Activated B cell treated with CpG ODN at 0.5 μM for 24 hours (primary cell): ENCODE data around the gene GGTA1. TPM values are rescaled to one million over a fixed set of nuclear protein-coding genes. Genes with fewer than 3 reads are reported as not detected.

ENCODE experiments used
- ATAC-seq: fragments of 200-7000 bp; cut with Tn5 transposase; one replicate; pipeline ENCODE4 v1.10.0; 2021; ENCODE audit warnings: low read depth, mild to moderate bottlenecking, moderate library complexity
- CTCF ChIA-PET: fragments of 350-600 bp; sonication (Branson Sonifier 250); formaldehyde crosslinking; loops from one replicate; lab custom pipeline; 2021; ENCODE audit warnings: antibody characterized with exemption; lab: Charles Lee
- POLR2A ChIA-PET: fragments of 350-600 bp; sonication (Branson Sonifier 250); formaldehyde crosslinking; loops from one replicate; lab custom pipeline; 2021; ENCODE audit warnings: antibody characterized with exemption; lab: Charles Lee
- DNase-seq: peaks from one replicate; pipeline ENCODE4 v3.0.0; 2022
- H3K27ac Mint-ChIP-seq: one replicate; pipeline ENCODE4 v1.8.0; 2020; ENCODE audit warnings: mixed read lengths
- H3K27me3 Mint-ChIP-seq: one replicate; pipeline ENCODE4 v1.8.0; 2021; ENCODE audit warnings: mixed read lengths
- H3K36me3 Mint-ChIP-seq: one replicate; pipeline ENCODE4 v1.8.0; 2021; ENCODE audit warnings: low read depth, mixed read lengths
- H3K4me1 Mint-ChIP-seq: one replicate; pipeline ENCODE4 v1.8.0; 2021; ENCODE audit warnings: mixed read lengths
- H3K4me3 Mint-ChIP-seq: one replicate; pipeline ENCODE4 v1.8.0; 2020; ENCODE audit warnings: mild to moderate bottlenecking, mixed read lengths
- H3K9me3 Mint-ChIP-seq: one replicate; pipeline ENCODE4 v1.8.0; 2020; ENCODE audit warnings: mixed read lengths
- CTCF ChIP-seq: fragments of 200-600 bp; IDR thresholded peaks from one replicate; pipeline ENCODE4 v1.8.0; 2022; ENCODE audit warnings: antibody characterized with exemption, mild to moderate bottlenecking
- intact Hi-C: fragments of 100-400 bp; cut with micrococcal nuclease; formaldehyde crosslinking; loops from one replicate; pipeline ENCODE4 v1.15.1; 2024
- total RNA-seq: library from RNA; stranded (reverse); gene quantifications from 2 replicates; pipeline ENCODE4 v1.2.3, GENCODE V29; 2022

The GGTA1 gene
- total RNA-seq, 1 donor from 2014 or later, result not detected

- TF ChIP-seq CTCF, result no peak
- H3K9me3 Mint-ChIP-seq, result no peaks in the 10 kb centered on the region
- H3K36me3 Mint-ChIP-seq, result no peaks in the 10 kb centered on the region
- H3K27ac Mint-ChIP-seq, result no peak overlapping the region
- POLR2A ChIA-PET, result no interaction called here
- CTCF ChIA-PET, result no interaction called here
- no peaks in the 10 kb centered on the region for H3K4me1 Mint-ChIP-seq
- peaks cover 12% of the 10 kb centered on the region for H3K27me3 Mint-ChIP-seq
- ATAC-seq, result no peak
- H3K4me3 Mint-ChIP-seq, result no peak overlapping the region
- DNase-seq, result no peak
- intact Hi-C loops, result no loop called here
These were observed 49.9 kb downstream of the GGTA1 start for GRCh38 chr9:121449786-121450185.

GRCh38 chr9:121447321-121447834, 52.3 kb downstream of the GGTA1 start:
- intact Hi-C loops, result no loop called here

GRCh38 chr9:121445986-121446385, 53.7 kb downstream of the GGTA1 start:
- peaks cover 16% of the 10 kb centered on the region for H3K27me3 Mint-ChIP-seq
- H3K27ac Mint-ChIP-seq, result no peak overlapping the region
- no peak for ATAC-seq
- no peaks in the 10 kb centered on the region for H3K9me3 Mint-ChIP-seq
- DNase-seq, result no peak
- CTCF ChIA-PET, result no interaction called here
- POLR2A ChIA-PET, result no interaction called here
- no peaks in the 10 kb centered on the region for H3K36me3 Mint-ChIP-seq
- no peaks in the 10 kb centered on the region for H3K4me1 Mint-ChIP-seq
- no peak overlapping the region for H3K4me3 Mint-ChIP-seq
- no peak for TF ChIP-seq CTCF
- intact Hi-C loops, result no loop called here

More at GRCh38 chr9:121447321-121447834, 52.3 kb downstream of the GGTA1 start:
- no peak for DNase-seq
- Mint-ChIP-seq H3K4me3 (no peak overlapping the region), H3K4me1 (no peaks in the 10 kb centered on the region), H3K27me3 (peaks cover 16% of the 10 kb centered on the region), H3K36me3 (no peaks in the 10 kb centered on the region), H3K9me3 (no peaks in the 10 kb centered on the region), H3K27ac (no peak overlapping the region)
- ATAC-seq, result no peak
- no peak for TF ChIP-seq CTCF
- POLR2A ChIA-PET, result interaction anchor here (0.6 kb wide), 1 partner anchor 865 kb away, joined by 4 read pairs; no protein-coding TSS in a partner anchor
- CTCF ChIA-PET, result no interaction called here

GRCh38 chr9:121443981-121444380, 55.7 kb downstream of the GGTA1 start:
- Mint-ChIP-seq H3K9me3 (no peaks in the 10 kb centered on the region), H3K4me3 (no peak overlapping the region), H3K27ac (no peak overlapping the region), H3K36me3 (no peaks in the 10 kb centered on the region), H3K27me3 (peaks cover 15% of the 10 kb centered on the region), H3K4me1 (no peaks in the 10 kb centered on the region)
- CTCF ChIA-PET, result no interaction called here
- POLR2A ChIA-PET, result no interaction called here
- intact Hi-C loops, result no loop called here
- ATAC-seq, result no peak
- DNase-seq, result no peak
- no peak for TF ChIP-seq CTCF

GRCh38 chr9:121441165-121441564, 58.5 kb downstream of the GGTA1 start:
- CTCF ChIA-PET, result no interaction called here
- intact Hi-C loops, result no loop called here
- peaks cover 5% of the 10 kb centered on the region for H3K27me3 Mint-ChIP-seq
- DNase-seq, result no peak
- no peak overlapping the region for H3K27ac Mint-ChIP-seq
- TF ChIP-seq CTCF, result no peak
- no peaks in the 10 kb centered on the region for H3K36me3 Mint-ChIP-seq
- H3K4me1 Mint-ChIP-seq, result no peaks in the 10 kb centered on the region
- POLR2A ChIA-PET, result no interaction called here
- H3K4me3 Mint-ChIP-seq, result no peak overlapping the region
- no peak for ATAC-seq
- no peaks in the 10 kb centered on the region for H3K9me3 Mint-ChIP-seq
